ENCODE measurements around the gene CRYBB1. TPM values are rescaled to one million over a fixed set of nuclear protein-coding genes. Genes with fewer than 3 reads are reported as not detected.
A peak's percentile ranks its signal among the peaks of the same experiment; 100 is the strongest.

The CRYBB1 gene
- total RNA-seq, 4 donors from 2014 or later: 0.55 to 4.1 TPM; not detected in 2

GRCh38 chr22:26570864-26571525 lies 46.8 kb downstream of the CRYBB1 start:
- H3K4me1 ChIP-seq: no peaks in the 10 kb centered on the region
- H3K9me3 ChIP-seq: no peaks in the 10 kb centered on the region
- no peak overlapping the region for H3K4me3 ChIP-seq
- H3K27me3 ChIP-seq: no peaks in the 10 kb centered on the region
- no peaks in the 10 kb centered on the region for H3K36me3 ChIP-seq
- H3K27ac ChIP-seq: no peak overlapping the region
- no peak for DNase-seq
- TF ChIP-seq POLR2A (IDR thresholded peaks at IDR 0.05) (no peak), CTCF (IDR thresholded peaks at IDR 0.05) (no peak)
- intact Hi-C loops (cut with DNase I; ENCODE audit: low total_unique reads): no loop called here

- Histone ChIP-seq H3K36me3 (no peaks in the 10 kb centered on the region), H3K4me3 (no peak overlapping the region), H3K4me1 (no peaks in the 10 kb centered on the region), H3K27ac (no peak overlapping the region), H3K27me3 (no peaks in the 10 kb centered on the region), H3K9me3 (no peaks in the 10 kb centered on the region)
- intact Hi-C loops (cut with DNase I; ENCODE audit: low total_unique reads): no loop called here
- peak in 1 of 2 donors; percentile 23 for DNase-seq
- TF ChIP-seq CTCF (IDR thresholded peaks at IDR 0.05) (no peak), POLR2A (IDR thresholded peaks at IDR 0.05) (no peak)
Observed at GRCh38 chr22:26570115-26570514, 47.7 kb downstream of the CRYBB1 start.

GRCh38 chr22:26568207-26568706 lies 49.6 kb downstream of the CRYBB1 start:
- TF ChIP-seq CTCF (IDR thresholded peaks at IDR 0.05) (no peak), POLR2A (IDR thresholded peaks at IDR 0.05) (no peak)
- H3K27me3 ChIP-seq: no peaks in the 10 kb centered on the region
- no peaks in the 10 kb centered on the region for H3K4me1 ChIP-seq
- no peaks in the 10 kb centered on the region for H3K9me3 ChIP-seq
- intact Hi-C loops (cut with DNase I; ENCODE audit: low total_unique reads): no loop called here
- no peaks in the 10 kb centered on the region for H3K36me3 ChIP-seq
- H3K4me3 ChIP-seq: no peak overlapping the region
- H3K27ac ChIP-seq: no peak overlapping the region
- no peak for DNase-seq

- H3K27ac ChIP-seq: no peak overlapping the region
- H3K9me3 ChIP-seq: no peaks in the 10 kb centered on the region
- H3K4me1 ChIP-seq: no peaks in the 10 kb centered on the region
- H3K36me3 ChIP-seq: no peaks in the 10 kb centered on the region
- H3K27me3 ChIP-seq: no peaks in the 10 kb centered on the region
- no peak for DNase-seq
- no peak overlapping the region for H3K4me3 ChIP-seq
- intact Hi-C loops (cut with DNase I; ENCODE audit: low total_unique reads): no loop called here
- TF ChIP-seq POLR2A (IDR thresholded peaks at IDR 0.05) (no peak), CTCF (IDR thresholded peaks at IDR 0.05) (no peak)
Observed at GRCh38 chr22:26567610-26568009, 50.2 kb downstream of the CRYBB1 start.

GRCh38 chr22:26566994-26567393 lies 50.8 kb downstream of the CRYBB1 start:
- no peaks in the 10 kb centered on the region for H3K36me3 ChIP-seq
- intact Hi-C loops (cut with DNase I; ENCODE audit: low total_unique reads): no loop called here
- no peak for DNase-seq
- H3K4me3 ChIP-seq: no peak overlapping the region
- TF ChIP-seq POLR2A (IDR thresholded peaks at IDR 0.05): no peak
- TF ChIP-seq CTCF (IDR thresholded peaks at IDR 0.05): no peak
- no peaks in the 10 kb centered on the region for H3K9me3 ChIP-seq
- no peaks in the 10 kb centered on the region for H3K4me1 ChIP-seq
- no peak overlapping the region for H3K27ac ChIP-seq
- H3K27me3 ChIP-seq: no peaks in the 10 kb centered on the region

Data from uterus (tissue), 4 donors.